Breast epithelium (tissue), 4 donors: ENCODE measurements around the gene B4GALNT4. TPM values are rescaled to one million over a fixed set of nuclear protein-coding genes. Genes with fewer than 3 reads are reported as not detected.

Source experiments
- DNase-seq, 2 donors: peaks; one replicate each; pipeline ENCODE4 v3.0.0-alpha.2; 2019; ENCODE audit warnings: low spot score in 2 of 2
- H3K27ac ChIP-seq, 2 donors: fragments of 200-600 bp; sonication (generic) in 1 of 2; one replicate each; pipeline ENCODE4 v1.5.1; 2016 to 2019; ENCODE audit warnings: mild to moderate bottlenecking in 1 of 2
- H3K27me3 ChIP-seq, 2 donors: fragments of 200-600 bp; sonication (generic) in 1 of 2; one replicate each; pipeline versions ENCODE4 v1.5.1 to v1.6.0; 2017 to 2019; ENCODE audit warnings: control low read depth in 1 of 2, mild to moderate bottlenecking in 1 of 2
- H3K36me3 ChIP-seq: fragments of 200-600 bp; one replicate; pipeline ENCODE4 v1.5.1; 2019
- H3K4me1 ChIP-seq, 2 donors: fragments of 200-600 bp; sonication (generic); one replicate each; pipeline ENCODE4 v1.5.1; 2016 to 2019; ENCODE audit warnings: control low read depth in 1 of 2
- H3K4me3 ChIP-seq, 3 donors: fragments of 200-600 bp; sonication (generic); 1 replicate in 2 of 3; 2 replicates in 1 of 3; pipeline ENCODE4 v1.5.1; 2016 to 2019; ENCODE audit warnings: mild to moderate bottlenecking in 3 of 3, moderate library complexity in 2 of 3
- H3K9me3 ChIP-seq, 2 donors: fragments of 200-600 bp; sonication (generic) in 1 of 2; one replicate each; pipeline ENCODE4 v1.5.1; 2016 to 2019; ENCODE audit warnings: control low read depth in 1 of 2
- POLR2A ChIP-seq: fragments of 450-650 bp; IDR thresholded peaks from one replicate; pipeline ENCODE4 v1.6.1; 2016; ENCODE audit warnings: antibody characterized with exemption, mild to moderate bottlenecking, moderate library complexity
- POLR2AphosphoS5 ChIP-seq, 3 donors: sonication (generic); formaldehyde crosslinking; IDR thresholded peaks; one replicate each; pipeline ENCODE4 v1.6.1; 2017; ENCODE audit warnings: antibody characterized with exemption in 3 of 3
- intact Hi-C: fragments of 100-400 bp; cut with DNase I; formaldehyde crosslinking; loops from one replicate; pipeline ENCODE4 v1.15.1; 2023; ENCODE audit warnings: low total_unique reads
- total RNA-seq, 3 donors: library from RNA; depleted of rRNA; stranded (reverse); fragments of >200 nt; gene quantifications; one replicate each; pipeline ENCODE4 v1.1.0, GENCODE V29; 2016
- TF ChIP-seq, protein P1 (sequence below), 3 donors: fragments of 450-650 bp; IDR thresholded peaks; one replicate each; pipeline ENCODE4 v1.5.1; 2016 to 2017; ENCODE audit warnings: antibody characterized with exemption in 3 of 3, mild to moderate bottlenecking in 3 of 3, moderate library complexity in 3 of 3

The B4GALNT4 gene
- total RNA-seq, 3 donors from 2014 or later = 0.48 to 11.3 (median 8.2) TPM

GRCh38 chr11:425301-425700 is 56.0 kb downstream of the B4GALNT4 start:
- intact Hi-C loops = no loop called here
- TF ChIP-seq POLR2A = no peak
- TF ChIP-seq POLR2AphosphoS5 (IDR thresholded peaks at IDR 0.05) = no peak
- TF ChIP-seq, protein P1, sequence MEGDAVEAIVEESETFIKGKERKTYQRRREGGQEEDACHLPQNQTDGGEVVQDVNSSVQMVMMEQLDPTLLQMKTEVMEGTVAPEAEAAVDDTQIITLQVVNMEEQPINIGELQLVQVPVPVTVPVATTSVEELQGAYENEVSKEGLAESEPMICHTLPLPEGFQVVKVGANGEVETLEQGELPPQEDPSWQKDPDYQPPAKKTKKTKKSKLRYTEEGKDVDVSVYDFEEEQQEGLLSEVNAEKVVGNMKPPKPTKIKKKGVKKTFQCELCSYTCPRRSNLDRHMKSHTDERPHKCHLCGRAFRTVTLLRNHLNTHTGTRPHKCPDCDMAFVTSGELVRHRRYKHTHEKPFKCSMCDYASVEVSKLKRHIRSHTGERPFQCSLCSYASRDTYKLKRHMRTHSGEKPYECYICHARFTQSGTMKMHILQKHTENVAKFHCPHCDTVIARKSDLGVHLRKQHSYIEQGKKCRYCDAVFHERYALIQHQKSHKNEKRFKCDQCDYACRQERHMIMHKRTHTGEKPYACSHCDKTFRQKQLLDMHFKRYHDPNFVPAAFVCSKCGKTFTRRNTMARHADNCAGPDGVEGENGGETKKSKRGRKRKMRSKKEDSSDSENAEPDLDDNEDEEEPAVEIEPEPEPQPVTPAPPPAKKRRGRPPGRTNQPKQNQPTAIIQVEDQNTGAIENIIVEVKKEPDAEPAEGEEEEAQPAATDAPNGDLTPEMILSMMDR (IDR thresholded peaks at IDR 0.05) = no peak
- Histone ChIP-seq H3K4me1 (no peaks in the 10 kb centered on the region), H3K27ac (no peak overlapping the region), H3K4me3 (no peak overlapping the region), H3K27me3 (no peaks in the 10 kb centered on the region), H3K9me3 (no peaks in the 10 kb centered on the region), H3K36me3 (no peaks in the 10 kb centered on the region)
- DNase-seq = no peak

GRCh38 chr11:426851-427250 is 57.6 kb downstream of the B4GALNT4 start:
- DNase-seq = no peak
- TF ChIP-seq, protein P1 (IDR thresholded peaks at IDR 0.05) = no peak
- TF ChIP-seq POLR2A (no peak), POLR2AphosphoS5 (IDR thresholded peaks at IDR 0.05) (no peak)
- Histone ChIP-seq H3K27ac (no peak overlapping the region), H3K4me1 (no peaks in the 10 kb centered on the region), H3K27me3 (no peaks in the 10 kb centered on the region), H3K36me3 (no peaks in the 10 kb centered on the region), H3K4me3 (no peak overlapping the region), H3K9me3 (no peaks in the 10 kb centered on the region)
- intact Hi-C loops = no loop called here

DNA sequence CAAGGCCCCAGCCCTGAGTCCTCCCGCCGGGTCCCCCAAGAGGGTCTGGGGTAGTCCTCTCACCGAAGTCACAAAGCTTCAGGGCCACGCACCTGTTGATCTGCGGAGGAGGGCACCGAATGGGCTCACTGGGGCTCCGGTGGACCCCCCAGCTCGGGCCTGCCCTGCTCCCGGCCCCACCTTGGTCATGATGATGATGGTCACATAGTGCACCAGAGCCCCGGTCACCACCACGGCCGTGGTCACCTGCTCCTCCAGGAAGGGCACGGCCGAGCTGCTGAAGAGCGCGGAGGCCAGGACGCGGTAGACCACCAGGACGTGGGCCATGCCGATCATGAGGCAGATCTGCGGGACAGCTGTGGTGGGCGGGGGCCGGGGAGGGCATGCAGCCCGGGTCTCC is 59.0 kb downstream of the B4GALNT4 start:
- TF ChIP-seq, protein P1 (IDR thresholded peaks at IDR 0.05) = no peak
- no peaks in the 10 kb centered on the region for H3K36me3 ChIP-seq
- no peaks in the 10 kb centered on the region for H3K9me3 ChIP-seq
- intact Hi-C loops = no loop called here
- DNase-seq = no peak
- no peaks in the 10 kb centered on the region for H3K27me3 ChIP-seq
- H3K4me3 ChIP-seq = no peak overlapping the region
- no peak overlapping the region for H3K27ac ChIP-seq
- no peaks in the 10 kb centered on the region for H3K4me1 ChIP-seq

GRCh38 chr11:429391-429790 is 60.1 kb downstream of the B4GALNT4 start:
- intact Hi-C loops = no loop called here
- Histone ChIP-seq H3K36me3 (no peaks in the 10 kb centered on the region), H3K4me3 (no peak overlapping the region), H3K9me3 (no peaks in the 10 kb centered on the region), H3K4me1 (no peaks in the 10 kb centered on the region), H3K27me3 (no peaks in the 10 kb centered on the region), H3K27ac (no peak overlapping the region)
- DNase-seq = no peak
- TF ChIP-seq POLR2AphosphoS5 (IDR thresholded peaks at IDR 0.05) (no peak), POLR2A (no peak)
- TF ChIP-seq, protein P1 (IDR thresholded peaks at IDR 0.05) = no peak

DNA sequence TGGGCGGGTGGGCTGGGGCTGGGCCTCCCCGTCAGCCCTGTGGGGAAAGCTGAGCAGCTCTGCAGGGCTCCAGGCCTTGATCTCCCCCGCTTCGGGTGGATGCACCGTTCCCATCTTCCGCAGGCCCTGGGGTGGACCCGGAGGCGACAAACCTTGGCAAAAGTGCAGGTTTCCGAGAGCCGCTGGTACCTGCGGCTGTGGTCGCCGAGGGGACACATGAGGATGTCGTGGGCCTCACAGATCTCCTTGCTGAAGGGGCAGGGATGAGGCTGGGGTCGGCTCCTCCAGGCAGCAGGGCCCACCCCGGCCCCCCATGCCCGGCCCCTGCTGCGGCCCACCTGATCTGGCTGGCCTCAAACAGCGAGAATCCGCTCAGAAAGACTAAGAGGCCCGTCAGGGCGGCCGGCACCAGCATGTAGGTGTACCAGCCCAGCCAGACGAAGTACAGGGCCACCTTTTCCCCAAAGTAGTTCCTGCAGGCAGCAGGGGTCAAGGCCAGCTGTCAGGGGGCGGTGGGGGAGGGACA is 60.7 kb downstream of the B4GALNT4 start:
- no peaks in the 10 kb centered on the region for H3K9me3 ChIP-seq
- no peaks in the 10 kb centered on the region for H3K36me3 ChIP-seq
- no peak for DNase-seq
- TF ChIP-seq POLR2AphosphoS5 (IDR thresholded peaks at IDR 0.05) (no peak), POLR2A (no peak)
- TF ChIP-seq, protein P1 (IDR thresholded peaks at IDR 0.05) = no peak
- H3K4me3 ChIP-seq = no peak overlapping the region
- no peak overlapping the region for H3K27ac ChIP-seq
- intact Hi-C loops = no loop called here
- no peaks in the 10 kb centered on the region for H3K27me3 ChIP-seq
- H3K4me1 ChIP-seq = no peaks in the 10 kb centered on the region

Other genes starting within 250 kb of the B4GALNT4 start
- gene SCGB1C1, start 176.4 kb upstream of the B4GALNT4 start, total RNA-seq = not detected
- gene BET1L, start 162.1 kb upstream of the B4GALNT4 start, total RNA-seq = 10 to 100 TPM; 25.6 to 30.4 (median 28.5) TPM
- 10 to 100 TPM; 76.5 to 90.8 (median 77.0) TPM for gene RIC8A, start 161.8 kb upstream of the B4GALNT4 start, total RNA-seq
- gene SIRT3, start 133.2 kb upstream of the B4GALNT4 start, total RNA-seq = 10 to 100 TPM; 17.3 to 21.4 (median 19.3) TPM
- 100 to 1,000 TPM in 2 of 3 donors, 10 to 100 TPM in 1; 96.0 to 114 (median 106) TPM for gene PSMD13, start 132.5 kb upstream of the B4GALNT4 start, total RNA-seq
- gene NLRP6, start 91.1 kb upstream of the B4GALNT4 start, total RNA-seq = 1 to 10 TPM in 2 of 3 donors, under 1 TPM in 1; 0.59 to 3.7 (median 2.0) TPM
- gene PGGHG, start 80.4 kb upstream of the B4GALNT4 start, total RNA-seq = 10 to 100 TPM; 13.0 to 63.9 (median 37.3) TPM
- not detected for gene IFITM5, start 70.0 kb upstream of the B4GALNT4 start, total RNA-seq
- 100 to 1,000 TPM in 2 of 3 donors, 10 to 100 TPM in 1; 81.4 to 404 (median 129) TPM for gene IFITM2, start 61.7 kb upstream of the B4GALNT4 start, total RNA-seq
- gene IFITM1, start 55.5 kb upstream of the B4GALNT4 start, total RNA-seq = 100 to 1,000 TPM; 129 to 321 (median 142) TPM
- gene IFITM3, start 48.6 kb upstream of the B4GALNT4 start, total RNA-seq = 100 to 1,000 TPM; 158 to 361 (median 195) TPM
- 10 to 100 TPM in 2 of 3 donors, under 1 TPM in 1; 0.32 to 60.9 (median 36.7) TPM for gene PKP3, start 24.7 kb downstream of the B4GALNT4 start, total RNA-seq
- gene SIGIRR, start 45.5 kb downstream of the B4GALNT4 start, total RNA-seq = 10 to 100 TPM; 37.3 to 49.8 (median 46.5) TPM
- gene ANO9, start 72.5 kb downstream of the B4GALNT4 start, total RNA-seq = 10 to 100 TPM in 1 of 3 donors, 1 to 10 TPM in 1, under 1 TPM in 1; 0.32 to 14.2 (median 9.8) TPM
- gene PTDSS2, start 80.8 kb downstream of the B4GALNT4 start, total RNA-seq = 10 to 100 TPM; 23.8 to 53.7 (median 33.1) TPM
- 100 to 1,000 TPM; 139 to 249 (median 209) TPM for gene RNH1, start 137.7 kb downstream of the B4GALNT4 start, total RNA-seq
- gene HRAS, start 166.1 kb downstream of the B4GALNT4 start, total RNA-seq = 10 to 100 TPM; 33.2 to 50.1 (median 33.4) TPM
- gene LRRC56, start 168.0 kb downstream of the B4GALNT4 start, total RNA-seq = 1 to 10 TPM in 2 of 3 donors, under 1 TPM in 1; 0.16 to 1.6 (median 1.3) TPM
- gene LMNTD2, start 191.2 kb downstream of the B4GALNT4 start, total RNA-seq = 1 to 10 TPM; 2.6 to 6.1 (median 5.2) TPM
- gene RASSF7, start 191.5 kb downstream of the B4GALNT4 start, total RNA-seq = 10 to 100 TPM in 2 of 3 donors, 1 to 10 TPM in 1; 7.5 to 58.5 (median 33.1) TPM
- gene PHRF1, start 207.0 kb downstream of the B4GALNT4 start, total RNA-seq = 10 to 100 TPM; 18.6 to 22.1 (median 21.3) TPM
- 10 to 100 TPM; 13.3 to 29.9 (median 27.9) TPM for gene IRF7, start 246.5 kb downstream of the B4GALNT4 start, total RNA-seq